Vagina (tissue), 2 donors: ENCODE measurements around the gene TBC1D22A. TPM values are rescaled to one million over a fixed set of nuclear protein-coding genes. Genes with fewer than 3 reads are reported as not detected.

ENCODE experiments used
- DNase-seq, 2 donors: peaks; one replicate each; pipeline ENCODE4 v3.0.0-alpha.2; 2017; ENCODE audit errors: extremely low spot score in 2 of 2
- H3K27ac ChIP-seq: fragments of 200-600 bp; sonication (generic); one replicate; pipeline ENCODE4 v1.5.1; 2019
- H3K27me3 ChIP-seq: fragments of 200-600 bp; sonication (generic); one replicate; pipeline ENCODE4 v1.5.1; 2019
- H3K36me3 ChIP-seq, 2 donors: fragments of 200-600 bp; sonication (generic); one replicate each; pipeline ENCODE4 v1.5.1; 2017 to 2019
- H3K4me1 ChIP-seq: fragments of 200-600 bp; sonication (generic); one replicate; pipeline ENCODE4 v1.5.1; 2019
- H3K4me3 ChIP-seq, 2 donors: fragments of 200-600 bp; sonication (generic); 1 replicate in 1 of 2; 2 replicates in 1 of 2; pipeline ENCODE4 v1.5.1; 2016 to 2019
- H3K9me3 ChIP-seq: fragments of 200-600 bp; sonication (generic); one replicate; pipeline ENCODE4 v1.5.1; 2019
- CTCF ChIP-seq, 3 experiments: fragments of 450-650 bp in 2 of 3; fragments of 200-600 bp in 1 of 3; sonication (generic) in 1 of 3; IDR thresholded peaks; one replicate each; pipeline ENCODE4 v1.5.1; 2017 to 2019; ENCODE audit warnings: antibody characterized with exemption in 3 of 3, mild to moderate bottlenecking in 2 of 3, moderate library complexity in 2 of 3
- POLR2A ChIP-seq, 2 donors: fragments of 450-650 bp; IDR thresholded peaks; one replicate each; pipeline ENCODE4 v1.6.1; 2017; ENCODE audit warnings: antibody characterized with exemption in 2 of 2, mild to moderate bottlenecking in 2 of 2, moderate library complexity in 2 of 2
- POLR2AphosphoS5 ChIP-seq, 2 donors: sonication (generic); formaldehyde crosslinking; IDR thresholded peaks; one replicate each; pipeline ENCODE4 v1.9.0; 2017; ENCODE audit warnings: antibody characterized with exemption in 2 of 2, mild to moderate bottlenecking in 2 of 2, low read depth in 1 of 2; ENCODE audit not compliant: insufficient read depth in 1 of 2
- intact Hi-C: fragments of 100-400 bp; cut with DNase I; formaldehyde crosslinking; loops from one replicate; pipeline ENCODE4 v1.15.1; 2023
- total RNA-seq: library from RNA; depleted of rRNA; stranded (reverse); fragments of >200 nt; gene quantifications from one replicate; pipeline ENCODE4 v1.2.3, GENCODE V29; 2016

Gene TBC1D22A
- total RNA-seq, 1 donor from 2014 or later: 38.3 TPM

- Histone ChIP-seq H3K9me3 (no peaks in the 10 kb centered on the region), H3K4me3 (no peak overlapping the region), H3K4me1 (peaks cover 24% of the 10 kb centered on the region), H3K27me3 (no peaks in the 10 kb centered on the region), H3K27ac (no peak overlapping the region), H3K36me3 (no peaks in the 10 kb centered on the region)
- intact Hi-C loops: no loop called here
- no peak for DNase-seq
- TF ChIP-seq CTCF (IDR thresholded peaks at IDR 0.05) (no peak), POLR2A (IDR thresholded peaks at IDR 0.05) (no peak), POLR2AphosphoS5 (IDR thresholded peaks at IDR 0.05; ENCODE audit: insufficient read depth in 1 of 2, low read depth in 1 of 2) (no peak)
Measured at GRCh38 chr22:46747646-46748045, 14.8 kb upstream of the TBC1D22A start.

GRCh38 chr22:46748206-46748907 lies 14.1 kb upstream of the TBC1D22A start:
- Histone ChIP-seq H3K4me3 (no peak overlapping the region), H3K9me3 (no peaks in the 10 kb centered on the region), H3K27me3 (no peaks in the 10 kb centered on the region), H3K27ac (no peak overlapping the region), H3K4me1 (peaks cover 29% of the 10 kb centered on the region), H3K36me3 (no peaks in the 10 kb centered on the region)
- DNase-seq: no peak
- intact Hi-C loops: no loop called here
- TF ChIP-seq CTCF (IDR thresholded peaks at IDR 0.05): no peak
- no peak for TF ChIP-seq POLR2AphosphoS5 (IDR thresholded peaks at IDR 0.05; ENCODE audit: insufficient read depth in 1 of 2, low read depth in 1 of 2)
- TF ChIP-seq POLR2A (IDR thresholded peaks at IDR 0.05): no peak

GRCh38 chr22:46748908-46749675 lies 13.4 kb upstream of the TBC1D22A start:
- H3K27ac ChIP-seq: no peak overlapping the region
- H3K4me3 ChIP-seq: no peak overlapping the region
- TF ChIP-seq POLR2AphosphoS5 (IDR thresholded peaks at IDR 0.05; ENCODE audit: insufficient read depth in 1 of 2, low read depth in 1 of 2): peak in 1 of 2 donors; percentile 15
- no peak for TF ChIP-seq POLR2A (IDR thresholded peaks at IDR 0.05)
- H3K36me3 ChIP-seq: no peaks in the 10 kb centered on the region
- peaks cover 37% of the 10 kb centered on the region for H3K4me1 ChIP-seq
- DNase-seq: no peak
- intact Hi-C loops: no loop called here
- no peaks in the 10 kb centered on the region for H3K27me3 ChIP-seq
- H3K9me3 ChIP-seq: no peaks in the 10 kb centered on the region

- no peak for DNase-seq
- Histone ChIP-seq H3K4me1 (peaks cover 45% of the 10 kb centered on the region), H3K4me3 (no peak overlapping the region), H3K9me3 (no peaks in the 10 kb centered on the region), H3K36me3 (no peaks in the 10 kb centered on the region), H3K27me3 (no peaks in the 10 kb centered on the region), H3K27ac (no peak overlapping the region)
- TF ChIP-seq CTCF (IDR thresholded peaks at IDR 0.05): no peak
- no peak for TF ChIP-seq POLR2AphosphoS5 (IDR thresholded peaks at IDR 0.05; ENCODE audit: insufficient read depth in 1 of 2, low read depth in 1 of 2)
- TF ChIP-seq POLR2A (IDR thresholded peaks at IDR 0.05): no peak
- intact Hi-C loops: no loop called here
Measured at GRCh38 chr22:46749682-46750529, 12.5 kb upstream of the TBC1D22A start.

GRCh38 chr22:46750530-46750800 lies 12.0 kb upstream of the TBC1D22A start:
- no peaks in the 10 kb centered on the region for H3K9me3 ChIP-seq
- H3K27ac ChIP-seq: no peak overlapping the region
- no peak for DNase-seq
- intact Hi-C loops: no loop called here
- TF ChIP-seq POLR2A (IDR thresholded peaks at IDR 0.05) (no peak), CTCF (IDR thresholded peaks at IDR 0.05) (no peak), POLR2AphosphoS5 (IDR thresholded peaks at IDR 0.05; ENCODE audit: insufficient read depth in 1 of 2, low read depth in 1 of 2) (no peak)
- H3K4me1 ChIP-seq: peaks cover 48% of the 10 kb centered on the region
- no peaks in the 10 kb centered on the region for H3K36me3 ChIP-seq
- no peak overlapping the region for H3K4me3 ChIP-seq
- H3K27me3 ChIP-seq: no peaks in the 10 kb centered on the region
